H9 (cell line): ENCODE measurements around the gene INPP5A. TPM values are rescaled to one million over a fixed set of nuclear protein-coding genes. Genes with fewer than 3 reads are reported as not detected.

Experiments used
- DNase-seq: peaks from one replicate; pipeline ENCODE4 v3.0.0-alpha.2; 2017
- H2AFZ ChIP-seq: one replicate; pipeline ENCODE4 v1.6.1; 2013; ENCODE audit warnings: mild to moderate bottlenecking, low read length, control low read depth, moderate library complexity
- H2AK5ac ChIP-seq: 2 replicates; pipeline ENCODE4 v1.6.1; 2013; ENCODE audit warnings: low read length, control low read depth, mixed read lengths; ENCODE audit not compliant: insufficient read length
- H2BK120ac ChIP-seq: one replicate; pipeline ENCODE4 v1.6.1; 2013; ENCODE audit warnings: low read depth, mild to moderate bottlenecking, low read length, control low read depth, inconsistent platforms; ENCODE audit not compliant: poor library complexity, severe bottlenecking
- H2BK12ac ChIP-seq: 2 replicates; pipeline ENCODE4 v1.6.1; 2013; ENCODE audit warnings: low read length, control low read depth, mixed read lengths, low read depth; ENCODE audit not compliant: insufficient read length
- H2BK15ac ChIP-seq: 2 replicates; pipeline ENCODE4 v1.6.1; 2013; ENCODE audit warnings: low read depth, low read length, control low read depth
- H2BK20ac ChIP-seq: one replicate; pipeline ENCODE4 v1.6.1; 2013; ENCODE audit warnings: low read depth, mild to moderate bottlenecking, low read length, control low read depth, inconsistent platforms; ENCODE audit not compliant: poor library complexity, severe bottlenecking
- H2BK5ac ChIP-seq: 2 replicates; pipeline ENCODE4 v1.6.1; 2013; ENCODE audit warnings: low read length, control low read depth, mixed read lengths; ENCODE audit not compliant: insufficient read length
- H3K14ac ChIP-seq: 2 replicates; pipeline ENCODE4 v1.6.1; 2013; ENCODE audit warnings: low read length, control low read depth; ENCODE audit not compliant: insufficient read depth
- H3K18ac ChIP-seq: 2 replicates; pipeline ENCODE4 v1.6.1; 2013; ENCODE audit warnings: low read depth, mild to moderate bottlenecking, mixed read lengths, low read length, control low read depth; ENCODE audit not compliant: insufficient read length
- H3K23ac ChIP-seq: 2 replicates; pipeline ENCODE4 v1.6.1; 2013; ENCODE audit warnings: low read length, control low read depth, mixed read lengths, low read depth; ENCODE audit not compliant: insufficient read length
- H3K23me2 ChIP-seq: 2 replicates; pipeline ENCODE4 v1.6.1; 2013; ENCODE audit warnings: low read depth, mild to moderate bottlenecking, mixed read lengths, low read length, control low read depth; ENCODE audit not compliant: insufficient read length, poor library complexity, severe bottlenecking
- H3K27ac ChIP-seq: 2 replicates; pipeline ENCODE4 v1.5.1; 2013; ENCODE audit warnings: low read length, control low read depth, mixed read lengths, low read depth; ENCODE audit not compliant: insufficient read length
- H3K27me3 ChIP-seq: 2 replicates; pipeline ENCODE4 v1.6.1; 2013; ENCODE audit warnings: low read length, control low read depth, inconsistent platforms; ENCODE audit not compliant: insufficient read depth
- H3K4ac ChIP-seq: 2 replicates; pipeline ENCODE4 v1.6.1; 2013; ENCODE audit warnings: low read depth, mild to moderate bottlenecking, control low read depth, inconsistent platforms, low read length, moderate library complexity
- H3K4me1 ChIP-seq: 2 replicates; pipeline ENCODE4 v1.6.1; 2013; ENCODE audit warnings: low read length, control low read depth, inconsistent platforms; ENCODE audit not compliant: insufficient read depth
- H3K4me2 ChIP-seq: 2 replicates; pipeline ENCODE4 v1.6.1; 2013; ENCODE audit warnings: low read length, control low read depth, mixed read lengths; ENCODE audit not compliant: insufficient read length, insufficient read depth
- H3K56ac ChIP-seq: 2 replicates; pipeline ENCODE4 v1.6.1; 2013; ENCODE audit warnings: low read depth, mild to moderate bottlenecking, mixed read lengths, low read length, control low read depth; ENCODE audit not compliant: insufficient read length
- H3K79me1 ChIP-seq: 2 replicates; pipeline ENCODE4 v1.6.1; 2013; ENCODE audit warnings: low read depth, mild to moderate bottlenecking, moderate library complexity, low read length, control low read depth, inconsistent platforms; ENCODE audit not compliant: insufficient read depth, poor library complexity, severe bottlenecking
- H3K79me2 ChIP-seq: 2 replicates; pipeline ENCODE4 v1.6.1; 2013; ENCODE audit warnings: low read length, control low read depth, inconsistent platforms; ENCODE audit not compliant: insufficient read depth
- H3K9ac ChIP-seq: 2 replicates; pipeline ENCODE4 v1.6.1; 2013; ENCODE audit warnings: low read length, control low read depth, mixed read lengths; ENCODE audit not compliant: insufficient read length; ENCODE audit errors: extremely low read depth
- H3K9me3 ChIP-seq: one replicate; pipeline ENCODE4 v1.6.1; 2013; ENCODE audit warnings: low read depth, low read length, inconsistent platforms; ENCODE audit not compliant: control insufficient read depth
- H3T11ph ChIP-seq: one replicate; pipeline ENCODE4 v1.6.1; 2013; ENCODE audit warnings: mild to moderate bottlenecking, low read length, control low read depth, inconsistent platforms
- H4K20me1 ChIP-seq: one replicate; pipeline ENCODE4 v1.6.1; 2013; ENCODE audit not compliant: control insufficient read depth, insufficient read length, insufficient read depth
- H4K5ac ChIP-seq: 2 replicates; pipeline ENCODE4 v1.6.1; 2013; ENCODE audit warnings: low read depth, mild to moderate bottlenecking, mixed read lengths, low read length, control low read depth; ENCODE audit not compliant: insufficient read length
- H4K8ac ChIP-seq: replicated peaks from 2 replicates; pipeline ENCODE4 v1.6.1; 2013; ENCODE audit warnings: low read length, control low read depth, mixed read lengths, low read depth; ENCODE audit not compliant: insufficient read length
- H4K91ac ChIP-seq: 2 replicates; pipeline ENCODE4 v1.6.1; 2013; ENCODE audit warnings: low read depth, mild to moderate bottlenecking, moderate library complexity, mixed read lengths, low read length, control low read depth; ENCODE audit not compliant: insufficient read length
- H3K27ac Mint-ChIP-seq, 3 experiments: 2 replicates in 2 of 3; 3 replicates in 1 of 3; pipeline ENCODE4 v1.8.0; 2020 to 2021; ENCODE audit warnings: mixed read lengths in 3 of 3, mild to moderate bottlenecking in 1 of 3, moderate library complexity in 1 of 3
- H3K27me3 Mint-ChIP-seq: 2 replicates; pipeline ENCODE4 v1.8.0; 2021; ENCODE audit warnings: low read depth, mild to moderate bottlenecking, moderate library complexity, mixed read lengths
- H3K36me3 Mint-ChIP-seq, 3 experiments: 2 replicates in 2 of 3; 3 replicates in 1 of 3; pipeline ENCODE4 v1.8.0; 2020 to 2021; ENCODE audit warnings: low read depth in 3 of 3, mixed read lengths in 3 of 3; ENCODE audit not compliant: insufficient read depth in 1 of 3
- H3K4me1 Mint-ChIP-seq, 2 experiments: 2 replicates each; pipeline ENCODE4 v1.8.0; 2020; ENCODE audit warnings: mixed read lengths in 2 of 2
- H3K4me3 Mint-ChIP-seq, 2 experiments: 2 replicates in 1 of 2; 3 replicates in 1 of 2; pipeline ENCODE4 v1.8.0; 2020 to 2021; ENCODE audit warnings: mild to moderate bottlenecking in 2 of 2, mixed read lengths in 2 of 2, moderate library complexity in 1 of 2
- H3K9me3 Mint-ChIP-seq, 2 experiments: 2 replicates in 1 of 2; 3 replicates in 1 of 2; pipeline ENCODE4 v1.8.0; 2020; ENCODE audit warnings: mild to moderate bottlenecking in 2 of 2, mixed read lengths in 2 of 2, moderate library complexity in 1 of 2
- CTCF ChIP-seq: fragments of 200-600 bp; sonication (generic); conservative IDR thresholded peaks from 3 replicates; pipeline ENCODE4 v1.8.0; 2021; ENCODE audit warnings: antibody characterized with exemption, mild to moderate bottlenecking
- WGBS: extraction: QIAGEN DNeasy Blood & Tissue Kit; methylation state at CpG from one replicate; pipeline ENCODE4 v1.1.7; 2013; ENCODE audit warnings: missing lambda C conversion rate, low lambda C conversion rate, mixed read lengths; ENCODE audit not compliant: insufficient read length; ENCODE audit errors: extremely low coverage; 5-methylcytosine and 5-hydroxymethylcytosine counted together
- total RNA-seq: library from RNA; stranded (reverse); gene quantifications from 2 replicates; pipeline ENCODE4 v1.2.1, GENCODE V29; 2021

The INPP5A gene
- total RNA-seq, 1 experiment from 2014 or later: 17.7 TPM

- no peak overlapping the region for H3K9ac ChIP-seq
- no peak overlapping the region for H3K27ac ChIP-seq
- no peak overlapping the region for H3K18ac ChIP-seq
- H3K4me2 ChIP-seq: no peak overlapping the region
- no peaks in the 10 kb centered on the region for H3K9me3 ChIP-seq
- WGBS: no CpG with 5 or more reads among the region's 27 CpGs
- H4K5ac ChIP-seq: no peak overlapping the region
- no peaks in the 10 kb centered on the region; the same call in 1 of the 2 replicates for H3K4me1 ChIP-seq
- H2BK20ac ChIP-seq: no peak overlapping the region
- no peak overlapping the region for H3K4ac ChIP-seq
- no peak overlapping the region for H3K23ac ChIP-seq
- H3K27me3 Mint-ChIP-seq: no peaks in the 10 kb centered on the region; the same call in 1 of the 2 replicates
- peaks cover 35 to 39% of the 10 kb centered on the region in 2 experiments for H3K4me1 Mint-ChIP-seq
- no peak for TF ChIP-seq CTCF
- no peaks in the 10 kb centered on the region for H3K9me3 Mint-ChIP-seq
- no peaks in the 10 kb centered on the region for H4K20me1 ChIP-seq
- no peak overlapping the region for H4K91ac ChIP-seq
- H3K56ac ChIP-seq: no peak overlapping the region
- H3K36me3 Mint-ChIP-seq: no peaks in the 10 kb centered on the region
- DNase-seq: no peak
- no peak overlapping the region for H2BK120ac ChIP-seq
- no peaks in the 10 kb centered on the region for H3K23me2 ChIP-seq
- no peaks in the 10 kb centered on the region for H3K27me3 ChIP-seq
- H2AFZ ChIP-seq: no peak overlapping the region
- H2AK5ac ChIP-seq: no peak overlapping the region
- no peak overlapping the region for H2BK15ac ChIP-seq
- H2BK12ac ChIP-seq: no peak overlapping the region
- peak overlapping the region; percentile 64 to 87 (median 84); a peak in 5 of 7 replicates for H3K27ac Mint-ChIP-seq
- H3T11ph ChIP-seq: no peak overlapping the region
- no peak overlapping the region for H3K4me3 Mint-ChIP-seq
- no peaks in the 10 kb centered on the region for H3K79me2 ChIP-seq
- no peak overlapping the region for H2BK5ac ChIP-seq
- no peak overlapping the region for H4K8ac ChIP-seq
- no peak overlapping the region; the same call in 1 of the 2 replicates for H3K14ac ChIP-seq
- H3K79me1 ChIP-seq: no peaks in the 10 kb centered on the region
These were observed 204.7 kb downstream of the INPP5A start for GRCh38 chr10:132742167-132742836.
